DMS153 (cell line): ENCODE data around the gene ABHD12B.

Source experiments
- DNase-seq: peaks from one replicate; lab custom pipeline; 2025; lab: John Stamatoyannopoulos, UW

ABHD12B gene

GRCh38 chr14:50871914-50872732 is at the start of gene ABHD12B:
ABHD12B (plus strand) TSS chr14:50872053; CDS start chr14:50872175, 122 bp downstream.
- no peak for DNase-seq

GRCh38 chr14:50822501-50823042 is 49.3 kb upstream of the ABHD12B start:
- no peak for DNase-seq

- no peak for DNase-seq
Measured at GRCh38 chr14:50823051-50823761, 48.6 kb upstream of the ABHD12B start.

- DNase-seq = no peak
Measured at GRCh38 chr14:50823762-50824636, 47.9 kb upstream of the ABHD12B start.

GRCh38 chr14:50825307-50825706 is 46.5 kb upstream of the ABHD12B start:
- no peak for DNase-seq

GRCh38 chr14:50826681-50827080 is 45.2 kb upstream of the ABHD12B start:
- no peak for DNase-seq

GRCh38 chr14:50828721-50829488 is 42.9 kb upstream of the ABHD12B start:
- no peak for DNase-seq

GRCh38 chr14:50829489-50830043 is 42.3 kb upstream of the ABHD12B start:
- no peak for DNase-seq

- DNase-seq = no peak
Measured at GRCh38 chr14:50830044-50830931, 41.6 kb upstream of the ABHD12B start.

- DNase-seq = peak; percentile 61
Measured at GRCh38 chr14:50830932-50831725, 40.7 kb upstream of the ABHD12B start, which contains the start of gene NIN. NIN (minus strand) TSS chr14:50831162; CDS start chr14:50822056, 9,106 bp downstream.

GRCh38 chr14:50831726-50832168 is 40.1 kb upstream of the ABHD12B start:
- no peak for DNase-seq

GRCh38 chr14:50832935-50833630 is 38.8 kb upstream of the ABHD12B start:
- DNase-seq = no peak

GRCh38 chr14:50834802-50835276 is 37.0 kb upstream of the ABHD12B start:
- no peak for DNase-seq

- peak; percentile 4 for DNase-seq
Measured at GRCh38 chr14:50835280-50835679, 36.6 kb upstream of the ABHD12B start.

- DNase-seq = no peak
Measured at GRCh38 chr14:50836515-50836914, 35.3 kb upstream of the ABHD12B start.

- no peak for DNase-seq
Measured at GRCh38 chr14:50837271-50837670, 34.6 kb upstream of the ABHD12B start.

- DNase-seq = no peak
Measured at GRCh38 chr14:50837850-50838470, 33.9 kb upstream of the ABHD12B start.

GRCh38 chr14:50839048-50839447 is 32.8 kb upstream of the ABHD12B start:
- DNase-seq = no peak
